Measurements from ENCODE around the gene MOCS3.

DNA sequence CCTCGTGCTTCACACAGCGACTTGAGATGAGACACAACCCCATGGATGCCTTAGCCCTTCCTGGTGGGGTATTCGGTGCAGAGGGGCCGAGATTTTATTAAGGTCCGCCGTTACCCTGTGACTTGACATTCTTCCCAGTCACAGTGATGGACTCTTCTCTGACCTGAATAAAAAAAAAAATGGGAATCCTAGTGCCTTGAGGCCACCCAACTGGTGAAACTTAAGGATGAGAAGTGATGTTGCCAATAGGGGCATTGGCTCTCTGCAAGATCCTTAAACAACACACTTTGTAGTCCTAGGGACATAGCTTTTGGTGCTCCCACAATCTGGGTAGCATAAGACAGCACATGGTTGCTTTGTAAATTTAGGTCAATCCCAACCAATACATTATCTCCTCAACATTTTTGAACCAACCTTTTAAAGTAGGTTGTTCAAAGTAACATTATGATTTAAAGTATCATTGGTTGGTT is 26.6 kb upstream of the MOCS3 start:
- TF ChIP-seq POLR2A (IDR thresholded peaks at IDR 0.05) = no peak
- TF ChIP-seq, protein P1, sequence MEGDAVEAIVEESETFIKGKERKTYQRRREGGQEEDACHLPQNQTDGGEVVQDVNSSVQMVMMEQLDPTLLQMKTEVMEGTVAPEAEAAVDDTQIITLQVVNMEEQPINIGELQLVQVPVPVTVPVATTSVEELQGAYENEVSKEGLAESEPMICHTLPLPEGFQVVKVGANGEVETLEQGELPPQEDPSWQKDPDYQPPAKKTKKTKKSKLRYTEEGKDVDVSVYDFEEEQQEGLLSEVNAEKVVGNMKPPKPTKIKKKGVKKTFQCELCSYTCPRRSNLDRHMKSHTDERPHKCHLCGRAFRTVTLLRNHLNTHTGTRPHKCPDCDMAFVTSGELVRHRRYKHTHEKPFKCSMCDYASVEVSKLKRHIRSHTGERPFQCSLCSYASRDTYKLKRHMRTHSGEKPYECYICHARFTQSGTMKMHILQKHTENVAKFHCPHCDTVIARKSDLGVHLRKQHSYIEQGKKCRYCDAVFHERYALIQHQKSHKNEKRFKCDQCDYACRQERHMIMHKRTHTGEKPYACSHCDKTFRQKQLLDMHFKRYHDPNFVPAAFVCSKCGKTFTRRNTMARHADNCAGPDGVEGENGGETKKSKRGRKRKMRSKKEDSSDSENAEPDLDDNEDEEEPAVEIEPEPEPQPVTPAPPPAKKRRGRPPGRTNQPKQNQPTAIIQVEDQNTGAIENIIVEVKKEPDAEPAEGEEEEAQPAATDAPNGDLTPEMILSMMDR (IDR thresholded peaks at IDR 0.05) = no peak
